Measurements from ENCODE around the gene SRCAP. TPM values are rescaled to one million over a fixed set of nuclear protein-coding genes. Genes with fewer than 3 reads are reported as not detected.

The SRCAP gene
- total RNA-seq, 4 donors from 2014 or later = 31.6 to 59.3 (median 41.0) TPM

DNA sequence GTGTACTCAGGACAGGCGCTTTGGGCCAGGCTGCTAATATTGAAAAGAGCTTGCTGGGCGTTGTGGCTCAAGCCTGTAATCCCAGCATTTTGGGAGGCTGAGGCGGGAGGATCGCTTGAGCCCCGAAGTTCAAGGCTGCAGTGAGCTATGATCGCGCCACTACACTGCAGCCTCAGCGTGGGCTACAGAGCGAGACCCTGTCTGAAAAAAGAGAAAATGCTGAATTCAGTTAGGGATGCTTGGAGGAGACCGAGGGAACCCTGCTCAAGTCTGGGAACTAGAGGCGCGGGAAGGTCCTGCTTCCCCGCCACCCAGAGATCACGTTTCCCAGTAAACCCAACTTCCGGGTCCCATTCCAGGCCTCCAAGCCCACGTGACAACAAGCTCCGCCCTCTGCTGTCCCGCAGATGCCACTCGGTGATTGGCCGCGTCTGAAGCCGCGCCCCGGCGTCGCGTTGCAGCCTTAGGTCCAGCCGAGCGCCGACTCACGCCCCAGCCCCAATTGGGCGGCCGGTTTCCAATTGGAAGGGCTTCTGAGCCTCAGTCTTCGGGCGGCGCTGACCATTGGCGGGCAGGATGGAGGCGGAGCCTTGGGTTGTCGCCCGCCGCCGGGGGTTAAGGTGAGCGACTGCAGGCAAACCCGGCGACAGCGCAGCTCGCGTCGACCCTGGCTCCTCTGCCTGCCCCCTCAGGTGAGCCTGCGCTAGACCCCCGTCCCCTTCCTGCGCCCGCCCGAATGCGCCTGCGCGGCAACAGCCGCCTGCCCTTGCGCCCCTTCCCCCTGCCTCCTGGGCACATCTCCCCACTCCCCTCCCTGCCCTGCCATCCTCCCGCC is 49.0 kb downstream of the SRCAP start, which contains the start of gene PHKG2:
PHKG2 (plus strand) TSS at position 627 of the 835 bp plus-strand sequence. CDS start 396 bp downstream, outside the sequence.
- Histone ChIP-seq H3K4me3 (peak within 1 kb of the TSS; percentile 87 to 98 (median 96)), H3K36me3 (peaks cover 4 to 45% (median 37%) of the 10 kb centered on the region in 4 donors), H3K27me3 (no peaks in the 10 kb centered on the region), H3K4me1 (peaks cover 9 to 26% (median 18%) of the 10 kb centered on the region in 4 donors), H3K9me3 (no peaks in the 10 kb centered on the region), H3K27ac (replicated peaks in 1 of 4) (peak within 1 kb of the TSS; percentile 72 to 90 (median 83))
- intact Hi-C loops (cut with DNase I) = no loop called here
- WGBS = 4% methylated on average over 36 of the region's 60 CpGs
- DNase-seq (ENCODE audit: extremely low spot score) = peak; percentile 100
- TF ChIP-seq EP300 (IDR thresholded peaks at IDR 0.05) (no peak), POLR2AphosphoS5 (IDR thresholded peaks at IDR 0.05) (peak; percentile 82 to 93), POLR2A (IDR thresholded peaks at IDR 0.05; ENCODE audit: low read depth) (no peak)
- TF ChIP-seq, protein P1, sequence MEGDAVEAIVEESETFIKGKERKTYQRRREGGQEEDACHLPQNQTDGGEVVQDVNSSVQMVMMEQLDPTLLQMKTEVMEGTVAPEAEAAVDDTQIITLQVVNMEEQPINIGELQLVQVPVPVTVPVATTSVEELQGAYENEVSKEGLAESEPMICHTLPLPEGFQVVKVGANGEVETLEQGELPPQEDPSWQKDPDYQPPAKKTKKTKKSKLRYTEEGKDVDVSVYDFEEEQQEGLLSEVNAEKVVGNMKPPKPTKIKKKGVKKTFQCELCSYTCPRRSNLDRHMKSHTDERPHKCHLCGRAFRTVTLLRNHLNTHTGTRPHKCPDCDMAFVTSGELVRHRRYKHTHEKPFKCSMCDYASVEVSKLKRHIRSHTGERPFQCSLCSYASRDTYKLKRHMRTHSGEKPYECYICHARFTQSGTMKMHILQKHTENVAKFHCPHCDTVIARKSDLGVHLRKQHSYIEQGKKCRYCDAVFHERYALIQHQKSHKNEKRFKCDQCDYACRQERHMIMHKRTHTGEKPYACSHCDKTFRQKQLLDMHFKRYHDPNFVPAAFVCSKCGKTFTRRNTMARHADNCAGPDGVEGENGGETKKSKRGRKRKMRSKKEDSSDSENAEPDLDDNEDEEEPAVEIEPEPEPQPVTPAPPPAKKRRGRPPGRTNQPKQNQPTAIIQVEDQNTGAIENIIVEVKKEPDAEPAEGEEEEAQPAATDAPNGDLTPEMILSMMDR (IDR thresholded peaks at IDR 0.05) = peak in 1 of 3 experiments; percentile 13

- H3K36me3 ChIP-seq = peaks cover 4 to 45% (median 38%) of the 10 kb centered on the region in 4 donors
- intact Hi-C loops (cut with DNase I) = no loop called here
- DNase-seq (ENCODE audit: extremely low spot score) = no peak
- WGBS = 68% methylated on average over 8 of the region's 36 CpGs
- no peaks in the 10 kb centered on the region for H3K9me3 ChIP-seq
- peak overlapping the region; percentile 87 to 98 (median 96) for H3K4me3 ChIP-seq
- H3K27ac ChIP-seq (replicated peaks in 1 of 4) = peak overlapping the region; percentile 72 to 90 (median 83)
- H3K4me1 ChIP-seq = peaks cover 9 to 26% (median 16%) of the 10 kb centered on the region in 4 donors
- no peaks in the 10 kb centered on the region for H3K27me3 ChIP-seq
- TF ChIP-seq POLR2A (IDR thresholded peaks at IDR 0.05; ENCODE audit: low read depth) = no peak
- TF ChIP-seq, protein P1 (IDR thresholded peaks at IDR 0.05) = no peak
- no peak for TF ChIP-seq EP300 (IDR thresholded peaks at IDR 0.05)
- TF ChIP-seq POLR2AphosphoS5 (IDR thresholded peaks at IDR 0.05) = no peak
These were observed 49.9 kb downstream of the SRCAP start for GRCh38 chr16:30748634-30749445.

DNA sequence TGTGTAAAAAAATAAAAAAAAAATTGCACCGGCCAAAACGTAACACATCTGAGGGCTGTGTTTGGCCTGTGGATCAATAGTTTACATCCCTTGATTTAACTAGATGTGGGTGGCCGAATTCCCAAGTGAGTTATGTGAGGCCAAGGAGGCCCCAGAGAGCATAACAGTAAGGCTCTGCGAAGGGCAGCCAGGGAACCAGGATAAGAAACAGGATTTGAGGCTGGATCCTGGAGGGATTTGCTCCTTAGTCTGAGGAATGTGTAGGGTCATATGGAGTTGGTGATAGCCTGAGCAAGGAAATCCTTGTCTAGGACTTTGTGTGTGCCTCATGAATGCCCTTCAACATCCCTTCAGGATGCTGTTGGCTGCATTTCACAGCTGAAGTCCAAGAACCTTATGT is 51.2 kb downstream of the SRCAP start:
- Histone ChIP-seq H3K36me3 (peaks cover 4 to 45% (median 41%) of the 10 kb centered on the region in 4 donors), H3K4me1 (peaks cover 9 to 26% (median 16%) of the 10 kb centered on the region in 4 donors), H3K27me3 (no peaks in the 10 kb centered on the region), H3K4me3 (no peak overlapping the region), H3K9me3 (no peaks in the 10 kb centered on the region), H3K27ac (replicated peaks in 1 of 4) (no peak overlapping the region)
- 82% methylated on average over 4 of the region's 4 CpGs for WGBS
- DNase-seq (ENCODE audit: extremely low spot score) = no peak
- intact Hi-C loops (cut with DNase I) = no loop called here
- TF ChIP-seq POLR2A (IDR thresholded peaks at IDR 0.05; ENCODE audit: low read depth) (no peak), POLR2AphosphoS5 (IDR thresholded peaks at IDR 0.05) (no peak), EP300 (IDR thresholded peaks at IDR 0.05) (no peak)
- TF ChIP-seq, protein P1 (IDR thresholded peaks at IDR 0.05) = no peak

DNA sequence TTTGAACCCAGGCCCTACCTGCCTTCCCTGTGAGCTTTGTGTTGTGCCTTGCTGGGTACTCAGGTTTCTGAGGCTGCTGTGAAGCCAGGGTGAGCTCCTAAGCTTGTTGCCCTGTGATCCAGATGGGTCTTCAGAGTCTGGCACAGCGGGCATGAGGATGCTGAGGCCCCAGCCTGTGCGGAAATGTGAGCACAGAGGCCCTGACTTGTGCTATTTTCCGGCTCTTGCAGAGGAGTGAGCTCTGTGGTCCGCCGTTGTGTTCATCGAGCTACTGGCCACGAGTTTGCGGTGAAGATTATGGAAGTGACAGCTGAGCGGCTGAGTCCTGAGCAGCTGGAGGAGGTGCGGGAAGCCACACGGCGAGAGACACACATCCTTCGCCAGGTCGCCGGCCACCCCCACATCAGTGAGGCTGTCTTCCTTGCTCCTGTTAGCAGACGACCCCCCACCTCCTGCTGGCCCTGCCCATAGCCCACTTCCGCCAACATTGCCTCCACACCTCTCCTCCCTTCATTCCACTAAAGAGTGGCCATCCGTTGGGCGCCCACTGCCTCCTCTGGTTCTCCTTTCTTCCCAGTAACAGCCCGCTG is 52.0 kb downstream of the SRCAP start:
- TF ChIP-seq POLR2AphosphoS5 (IDR thresholded peaks at IDR 0.05) = no peak
- TF ChIP-seq, protein P1 (IDR thresholded peaks at IDR 0.05) = no peak
- no peak for TF ChIP-seq POLR2A (IDR thresholded peaks at IDR 0.05; ENCODE audit: low read depth)
- no peak overlapping the region for H3K27ac ChIP-seq (replicated peaks in 1 of 4)
- 92% methylated on average over 19 of the region's 20 CpGs for WGBS
- no peak for DNase-seq (ENCODE audit: extremely low spot score)
- peaks cover 9 to 26% (median 16%) of the 10 kb centered on the region in 4 donors for H3K4me1 ChIP-seq
- H3K36me3 ChIP-seq = peaks cover 4 to 51% (median 41%) of the 10 kb centered on the region in 4 donors
- no peaks in the 10 kb centered on the region for H3K9me3 ChIP-seq
- H3K27me3 ChIP-seq = no peaks in the 10 kb centered on the region
- H3K4me3 ChIP-seq = no peak overlapping the region
- intact Hi-C loops (cut with DNase I) = no loop called here

Measured in esophagus muscularis mucosa (tissue), 4 donors.